ENCODE results near the gene LACC1. TPM values are rescaled to one million over a fixed set of nuclear protein-coding genes. Genes with fewer than 3 reads are reported as not detected.

LACC1 gene
- total RNA-seq, 1 donor from 2014 or later: 1.7 TPM

DNA sequence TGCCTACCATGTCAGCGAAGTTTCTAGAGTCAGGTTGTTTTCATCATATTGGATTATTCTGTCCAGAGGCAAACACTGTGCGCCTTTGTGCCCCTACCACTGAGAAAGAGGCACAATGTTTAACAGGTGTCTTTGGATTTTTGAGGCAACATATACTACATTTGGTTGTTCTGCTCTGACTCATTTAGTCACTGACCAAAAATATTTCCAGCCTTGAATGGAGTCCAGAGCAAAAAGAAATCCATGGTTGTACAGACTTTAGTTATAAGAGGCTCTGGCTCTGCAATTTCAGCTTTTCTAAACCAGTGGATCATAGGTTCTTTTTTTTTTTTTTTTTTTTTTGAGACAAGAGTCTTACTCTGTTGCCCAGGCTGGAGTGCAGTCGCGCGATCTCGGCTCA is 35.7 kb downstream of the LACC1 start:
- TF ChIP-seq, protein P1, sequence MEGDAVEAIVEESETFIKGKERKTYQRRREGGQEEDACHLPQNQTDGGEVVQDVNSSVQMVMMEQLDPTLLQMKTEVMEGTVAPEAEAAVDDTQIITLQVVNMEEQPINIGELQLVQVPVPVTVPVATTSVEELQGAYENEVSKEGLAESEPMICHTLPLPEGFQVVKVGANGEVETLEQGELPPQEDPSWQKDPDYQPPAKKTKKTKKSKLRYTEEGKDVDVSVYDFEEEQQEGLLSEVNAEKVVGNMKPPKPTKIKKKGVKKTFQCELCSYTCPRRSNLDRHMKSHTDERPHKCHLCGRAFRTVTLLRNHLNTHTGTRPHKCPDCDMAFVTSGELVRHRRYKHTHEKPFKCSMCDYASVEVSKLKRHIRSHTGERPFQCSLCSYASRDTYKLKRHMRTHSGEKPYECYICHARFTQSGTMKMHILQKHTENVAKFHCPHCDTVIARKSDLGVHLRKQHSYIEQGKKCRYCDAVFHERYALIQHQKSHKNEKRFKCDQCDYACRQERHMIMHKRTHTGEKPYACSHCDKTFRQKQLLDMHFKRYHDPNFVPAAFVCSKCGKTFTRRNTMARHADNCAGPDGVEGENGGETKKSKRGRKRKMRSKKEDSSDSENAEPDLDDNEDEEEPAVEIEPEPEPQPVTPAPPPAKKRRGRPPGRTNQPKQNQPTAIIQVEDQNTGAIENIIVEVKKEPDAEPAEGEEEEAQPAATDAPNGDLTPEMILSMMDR (IDR thresholded peaks at IDR 0.05; ENCODE audit: partially characterized antibody, unreplicated experiment): no peak
- no peaks in the 10 kb centered on the region for H3K36me3 Mint-ChIP-seq (ENCODE audit: unreplicated experiment)
- no peak overlapping the region for H3K4me3 Mint-ChIP-seq (ENCODE audit: unreplicated experiment)
- no peaks in the 10 kb centered on the region for H3K4me1 Mint-ChIP-seq (ENCODE audit: low read depth, unreplicated experiment)
- no peak overlapping the region for H3K27ac Mint-ChIP-seq (ENCODE audit: unreplicated experiment)
- H3K9me3 Mint-ChIP-seq (ENCODE audit: unreplicated experiment): no peaks in the 10 kb centered on the region
- no peaks in the 10 kb centered on the region for H3K27me3 Mint-ChIP-seq (ENCODE audit: unreplicated experiment)
- DNase-seq: no peak

DNA sequence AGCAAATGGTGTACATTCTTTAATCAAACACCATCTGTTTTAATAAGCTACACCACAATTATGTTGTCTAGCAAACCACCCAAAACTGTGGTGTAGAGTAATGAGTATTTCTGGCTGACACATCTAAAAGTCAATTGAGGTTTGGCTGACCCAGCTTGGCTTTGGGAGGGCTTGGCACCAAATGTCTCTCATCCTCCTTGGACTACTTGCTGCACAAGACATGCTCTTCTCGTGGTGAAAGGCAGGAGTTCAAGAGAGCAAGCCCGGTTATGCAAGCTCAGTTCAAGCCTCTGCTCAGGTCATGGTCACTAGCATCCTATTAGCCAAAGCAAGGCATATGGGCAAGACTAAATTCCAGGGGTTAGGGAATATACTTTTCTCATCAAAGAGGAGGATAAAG is 37.1 kb downstream of the LACC1 start:
- Mint-ChIP-seq H3K4me3 (ENCODE audit: unreplicated experiment) (no peak overlapping the region), H3K4me1 (ENCODE audit: low read depth, unreplicated experiment) (no peaks in the 10 kb centered on the region), H3K27ac (ENCODE audit: unreplicated experiment) (no peak overlapping the region), H3K36me3 (ENCODE audit: unreplicated experiment) (no peaks in the 10 kb centered on the region), H3K9me3 (ENCODE audit: unreplicated experiment) (no peaks in the 10 kb centered on the region), H3K27me3 (ENCODE audit: unreplicated experiment) (no peaks in the 10 kb centered on the region)
- no peak for DNase-seq
- TF ChIP-seq, protein P1 (IDR thresholded peaks at IDR 0.05; ENCODE audit: partially characterized antibody, unreplicated experiment): no peak

DNA sequence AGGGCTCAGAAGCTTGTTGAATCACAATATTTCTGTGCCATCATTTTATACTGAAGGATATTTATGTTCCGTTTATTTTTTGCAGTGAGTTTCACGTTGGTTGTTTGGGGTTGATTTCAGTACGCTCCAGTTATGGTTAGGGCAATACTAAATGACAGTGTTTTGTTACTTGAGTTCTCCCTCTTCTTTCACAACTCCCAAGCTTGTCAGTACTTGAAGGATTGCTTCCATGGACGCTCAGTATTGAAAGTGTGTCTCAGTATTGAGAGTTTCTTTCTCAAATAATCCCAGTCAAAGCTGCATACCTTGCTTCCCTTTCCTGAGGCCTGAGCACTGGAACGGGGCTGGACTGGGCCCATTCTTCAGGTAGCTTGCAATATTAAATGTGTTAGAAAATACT is 38.9 kb downstream of the LACC1 start:
- no peak overlapping the region for H3K4me3 Mint-ChIP-seq (ENCODE audit: unreplicated experiment)
- H3K27ac Mint-ChIP-seq (ENCODE audit: unreplicated experiment): no peak overlapping the region
- TF ChIP-seq, protein P1 (IDR thresholded peaks at IDR 0.05; ENCODE audit: partially characterized antibody, unreplicated experiment): no peak
- H3K27me3 Mint-ChIP-seq (ENCODE audit: unreplicated experiment): no peaks in the 10 kb centered on the region
- no peak for DNase-seq
- no peaks in the 10 kb centered on the region for H3K4me1 Mint-ChIP-seq (ENCODE audit: low read depth, unreplicated experiment)
- H3K36me3 Mint-ChIP-seq (ENCODE audit: unreplicated experiment): no peaks in the 10 kb centered on the region
- no peaks in the 10 kb centered on the region for H3K9me3 Mint-ChIP-seq (ENCODE audit: unreplicated experiment)

DNA sequence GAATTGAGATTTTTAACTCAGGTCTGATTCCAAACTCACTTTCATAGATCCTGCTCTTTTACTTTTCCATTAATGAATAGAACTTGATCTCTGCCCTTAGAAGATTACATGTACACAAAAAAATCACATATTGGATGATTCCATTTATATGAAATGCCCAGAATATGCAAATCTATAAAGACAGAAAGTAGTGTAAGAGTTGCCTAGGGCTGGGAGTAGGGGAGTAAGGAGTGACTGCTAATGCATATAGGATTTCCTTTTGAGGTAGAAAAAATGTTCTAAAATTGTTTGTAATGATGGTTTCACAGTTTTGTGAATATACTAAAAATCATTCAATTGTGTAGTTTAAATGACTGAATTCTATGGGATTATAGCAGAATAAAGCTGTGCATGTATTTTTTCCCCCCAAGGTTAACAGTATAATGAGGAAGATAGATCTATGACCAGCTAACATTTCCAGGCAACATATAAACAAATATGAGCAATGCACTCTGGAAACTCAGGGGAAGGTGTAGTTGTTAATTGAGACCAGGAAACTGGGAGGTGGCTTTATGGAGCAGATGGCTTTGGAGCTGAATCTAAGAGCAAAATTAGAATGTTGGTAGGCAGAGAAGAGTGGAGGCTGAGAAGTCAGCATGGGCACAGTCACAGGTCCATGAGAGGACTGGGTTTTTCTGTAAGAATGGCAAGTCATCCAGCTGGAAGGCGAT is 41.4 kb downstream of the LACC1 start:
- Mint-ChIP-seq H3K4me1 (ENCODE audit: low read depth, unreplicated experiment) (no peaks in the 10 kb centered on the region), H3K27ac (ENCODE audit: unreplicated experiment) (no peak overlapping the region), H3K9me3 (ENCODE audit: unreplicated experiment) (no peaks in the 10 kb centered on the region), H3K4me3 (ENCODE audit: unreplicated experiment) (no peak overlapping the region), H3K27me3 (ENCODE audit: unreplicated experiment) (no peaks in the 10 kb centered on the region), H3K36me3 (ENCODE audit: unreplicated experiment) (no peaks in the 10 kb centered on the region)
- TF ChIP-seq, protein P1 (IDR thresholded peaks at IDR 0.05; ENCODE audit: partially characterized antibody, unreplicated experiment): no peak
- DNase-seq: no peak

DNA sequence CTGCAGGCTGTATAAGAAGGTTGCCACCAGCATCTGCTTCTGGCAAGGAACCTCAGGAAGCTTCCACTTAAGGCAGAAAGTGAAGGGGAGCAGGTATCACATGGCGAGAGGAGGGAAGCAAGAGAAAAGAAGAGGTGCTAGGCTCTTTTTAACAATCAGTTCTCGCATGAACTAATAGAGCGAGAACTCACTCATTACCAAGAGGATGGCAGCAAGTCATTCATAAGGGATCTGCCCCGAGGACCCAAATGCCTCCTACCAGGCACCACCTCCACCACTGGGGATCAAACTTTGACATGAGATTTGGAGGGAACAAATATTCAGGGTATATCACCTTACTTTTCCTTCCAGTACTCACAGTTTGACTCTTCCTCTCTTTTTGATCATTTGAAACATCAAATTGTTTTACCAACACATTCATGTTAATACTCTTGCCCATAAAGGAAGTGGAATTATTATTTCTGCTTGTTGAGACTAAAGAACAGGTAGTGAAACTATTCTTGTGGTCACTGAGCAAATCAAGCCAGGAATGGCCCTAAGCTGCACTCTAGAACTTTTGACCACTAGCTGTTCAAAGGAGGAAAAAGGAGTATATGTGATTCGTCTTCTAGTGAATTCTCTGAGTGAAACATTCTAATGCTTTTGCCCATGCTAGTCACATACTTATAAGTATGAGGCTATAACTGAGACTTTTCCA is 45.0 kb downstream of the LACC1 start:
- H3K27ac Mint-ChIP-seq (ENCODE audit: unreplicated experiment): no peak overlapping the region
- H3K27me3 Mint-ChIP-seq (ENCODE audit: unreplicated experiment): no peaks in the 10 kb centered on the region
- H3K36me3 Mint-ChIP-seq (ENCODE audit: unreplicated experiment): no peaks in the 10 kb centered on the region
- H3K9me3 Mint-ChIP-seq (ENCODE audit: unreplicated experiment): no peaks in the 10 kb centered on the region
- TF ChIP-seq, protein P1 (IDR thresholded peaks at IDR 0.05; ENCODE audit: partially characterized antibody, unreplicated experiment): no peak
- no peak for DNase-seq
- no peaks in the 10 kb centered on the region for H3K4me1 Mint-ChIP-seq (ENCODE audit: low read depth, unreplicated experiment)
- H3K4me3 Mint-ChIP-seq (ENCODE audit: unreplicated experiment): no peak overlapping the region

Measured in glutamatergic neuron (in vitro differentiated cells).